Brain microvascular endothelial cell (primary cell): ENCODE results near the gene CACNG5.

Source experiments
- DNase-seq: peaks from one replicate; pipeline ENCODE4 v3.0.0-alpha.2; 2020
- H3K27ac ChIP-seq: fragments of 250-450 bp; sonication (Bioruptor Pico); 2 replicates; pipeline ENCODE4 v1.5.1; 2020; ENCODE audit warnings: mild to moderate bottlenecking, moderate library complexity
- H3K27me3 ChIP-seq: fragments of 250-450 bp; sonication (Bioruptor Pico); replicated peaks from 2 replicates; pipeline ENCODE4 v1.5.1; 2020; ENCODE audit warnings: mild to moderate bottlenecking
- H3K36me3 ChIP-seq: fragments of 250-450 bp; sonication (Bioruptor Pico); replicated peaks from 2 replicates; pipeline ENCODE4 v1.5.1; 2020; ENCODE audit warnings: mild to moderate bottlenecking
- H3K4me3 ChIP-seq: 2 replicates; pipeline ENCODE4 v1.5.1; 2011; ENCODE audit warnings: low read depth, mild to moderate bottlenecking, control low read depth, low read length, moderate library complexity
- CTCF ChIP-seq: IDR thresholded peaks from 2 replicates; pipeline ENCODE4 v1.5.1; 2011; ENCODE audit warnings: low read depth, mild to moderate bottlenecking, moderate library complexity, low read length, control low read depth, inconsistent platforms; ENCODE audit errors: missing control alignments
- in situ Hi-C: cut with HindIII; loops from 2 replicates; pipeline ENCODE4 v1.10.0; 2017; ENCODE audit warnings: low sequenced_read_pairs, low pct_ligation_motif_present

CACNG5 gene

GRCh38 chr17:66807182-66807581 lies 27.7 kb upstream of the CACNG5 start:
- TF ChIP-seq CTCF: no peak
- Histone ChIP-seq H3K36me3 (no peaks in the 10 kb centered on the region), H3K27me3 (no peaks in the 10 kb centered on the region), H3K27ac (no peak overlapping the region), H3K4me3 (no peak overlapping the region)
- in situ Hi-C loops: no loop called here
- DNase-seq: no peak

- H3K36me3 ChIP-seq: no peaks in the 10 kb centered on the region
- no peaks in the 10 kb centered on the region for H3K27me3 ChIP-seq
- no peak for TF ChIP-seq CTCF
- in situ Hi-C loops: no loop called here
- DNase-seq: no peak
- H3K27ac ChIP-seq: no peak overlapping the region
- no peak overlapping the region for H3K4me3 ChIP-seq
Measured at GRCh38 chr17:66809408-66809807, 25.5 kb upstream of the CACNG5 start.

GRCh38 chr17:66810951-66811682 lies 23.8 kb upstream of the CACNG5 start:
- in situ Hi-C loops: no loop called here
- H3K27ac ChIP-seq: no peak overlapping the region
- H3K4me3 ChIP-seq: no peak overlapping the region
- TF ChIP-seq CTCF: no peak
- no peaks in the 10 kb centered on the region for H3K36me3 ChIP-seq
- DNase-seq: no peak
- no peaks in the 10 kb centered on the region for H3K27me3 ChIP-seq

DNA sequence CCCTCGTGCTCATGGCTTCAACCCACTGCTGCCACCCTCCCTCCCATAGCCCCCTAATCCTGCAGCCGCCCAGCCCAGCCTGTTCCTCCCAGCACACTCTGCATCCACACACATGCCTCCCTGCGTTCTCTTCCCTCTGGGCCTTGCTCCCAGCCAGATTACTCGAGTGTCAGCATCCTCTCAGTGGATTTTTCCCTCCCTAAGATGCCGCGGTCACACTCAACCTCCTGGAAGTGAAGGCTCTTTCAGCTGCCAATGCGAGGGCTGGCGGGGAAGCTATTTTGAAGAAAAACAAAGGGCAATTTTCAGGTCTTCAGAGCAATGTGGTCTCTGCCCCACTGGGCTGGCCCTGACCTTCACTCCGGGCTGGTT lies 23.2 kb upstream of the CACNG5 start:
- Histone ChIP-seq H3K4me3 (no peak overlapping the region), H3K27ac (no peak overlapping the region), H3K36me3 (no peaks in the 10 kb centered on the region), H3K27me3 (no peaks in the 10 kb centered on the region)
- DNase-seq: no peak
- TF ChIP-seq CTCF: no peak
- in situ Hi-C loops: no loop called here

DNA sequence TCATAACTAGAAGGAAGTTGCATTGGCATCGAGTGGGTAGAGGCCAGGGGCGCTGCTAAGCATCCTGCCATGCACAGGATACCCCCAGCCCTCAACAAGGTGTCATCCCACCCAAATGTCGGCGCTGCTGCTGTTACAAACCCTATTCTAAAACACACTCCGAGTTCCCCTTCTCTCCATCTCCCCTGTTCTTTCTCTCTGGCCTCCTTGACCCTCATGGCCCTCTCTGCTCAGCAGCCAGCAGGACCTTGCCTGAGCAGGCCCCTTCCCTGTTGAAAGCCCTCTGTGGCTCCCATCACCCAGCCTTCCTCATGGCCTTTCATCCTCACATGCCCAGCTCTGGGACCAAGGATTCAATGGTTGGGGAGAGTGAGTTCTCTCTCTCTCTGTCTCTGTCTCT lies 22.3 kb upstream of the CACNG5 start:
- DNase-seq: no peak
- no peak overlapping the region for H3K4me3 ChIP-seq
- H3K27ac ChIP-seq: no peak overlapping the region
- no peak for TF ChIP-seq CTCF
- no peaks in the 10 kb centered on the region for H3K36me3 ChIP-seq
- H3K27me3 ChIP-seq: no peaks in the 10 kb centered on the region
- in situ Hi-C loops: no loop called here

DNA sequence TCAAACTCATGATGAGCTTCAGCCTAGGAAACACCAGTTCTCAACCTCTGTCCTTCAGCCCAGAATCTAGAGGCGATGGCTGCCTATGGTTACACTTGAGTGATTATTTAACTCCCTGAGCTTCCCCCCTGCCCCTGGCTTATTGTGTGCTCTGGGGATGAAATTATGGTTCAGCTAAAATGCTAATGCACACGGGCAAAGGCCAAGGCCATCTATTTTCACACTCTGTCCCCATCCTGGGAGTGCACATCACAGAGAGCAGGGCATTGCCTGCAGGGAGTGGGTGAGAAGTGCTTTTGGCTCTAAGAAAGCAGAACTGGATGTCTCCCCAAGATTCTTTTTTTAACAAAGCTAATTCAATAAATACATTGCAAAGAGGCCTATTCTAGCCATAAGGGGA lies 21.6 kb upstream of the CACNG5 start:
- no peak overlapping the region for H3K4me3 ChIP-seq
- no peaks in the 10 kb centered on the region for H3K27me3 ChIP-seq
- H3K27ac ChIP-seq: no peak overlapping the region
- in situ Hi-C loops: no loop called here
- no peaks in the 10 kb centered on the region for H3K36me3 ChIP-seq
- DNase-seq: no peak
- no peak for TF ChIP-seq CTCF
